HEK293T (cell line): ENCODE data around the gene DMD.

Experiments used
- CTCF ChIA-PET: fragments of 350-600 bp; formaldehyde crosslinking; extraction: SDS; loops from one replicate; lab custom pipeline; 2021; ENCODE audit warnings: antibody characterized with exemption, inconsistent platforms; lab: Yijun Ruan, JAX
- POLR2A ChIA-PET: fragments of 350-600 bp; formaldehyde crosslinking; extraction: SDS; loops from one replicate; lab custom pipeline; 2020; ENCODE audit warnings: antibody characterized with exemption, inconsistent platforms; lab: Yijun Ruan, JAX
- DNase-seq: peaks from one replicate; pipeline ENCODE4 v3.0.0; 2012; ENCODE audit warnings: mixed read lengths; ENCODE audit errors: extremely low spot score
- ARNT ChIP-seq: fragments of 450-650 bp; IDR thresholded peaks from 2 replicates; pipeline ENCODE4 v1.6.1; 2017; ENCODE audit warnings: mild to moderate bottlenecking
- BHLHE40 ChIP-seq: fragments of 450-650 bp; IDR thresholded peaks from 2 replicates; pipeline ENCODE4 v1.6.1; 2016; ENCODE audit warnings: mild to moderate bottlenecking, moderate library complexity, borderline replicate concordance
- CTBP1 ChIP-seq: fragments of 450-650 bp; IDR thresholded peaks from 2 replicates; pipeline ENCODE4 v1.6.1; 2016; ENCODE audit warnings: borderline replicate concordance
- ELF4 ChIP-seq: fragments of 450-650 bp; IDR thresholded peaks from 2 replicates; pipeline ENCODE4 v1.6.1; 2017; ENCODE audit warnings: antibody characterized with exemption
- FOXA1 ChIP-seq: fragments of 450-650 bp; IDR thresholded peaks from 2 replicates; pipeline ENCODE4 v1.6.1; 2016; ENCODE audit warnings: mild to moderate bottlenecking
- FOXK2 ChIP-seq: fragments of 450-650 bp; IDR thresholded peaks from 2 replicates; pipeline ENCODE4 v1.6.1; 2016; ENCODE audit warnings: mild to moderate bottlenecking
- FOXM1 ChIP-seq: fragments of 450-650 bp; IDR thresholded peaks from 2 replicates; pipeline ENCODE4 v1.6.1; 2017; ENCODE audit warnings: mild to moderate bottlenecking, borderline replicate concordance
- HDGF ChIP-seq: fragments of 450-650 bp; IDR thresholded peaks from 2 replicates; pipeline ENCODE4 v1.6.1; 2017; ENCODE audit warnings: antibody characterized with exemption, borderline replicate concordance
- L3MBTL2 ChIP-seq: fragments of 450-650 bp; conservative IDR thresholded peaks from 2 replicates; pipeline ENCODE4 v1.6.1; 2016; ENCODE audit warnings: mild to moderate bottlenecking
- LEF1 ChIP-seq: fragments of 450-650 bp; IDR thresholded peaks from 2 replicates; pipeline ENCODE4 v1.6.1; 2017; ENCODE audit warnings: mild to moderate bottlenecking, borderline replicate concordance
- NFRKB ChIP-seq: fragments of 450-650 bp; IDR thresholded peaks from 2 replicates; pipeline ENCODE4 v1.6.1; 2016; ENCODE audit warnings: mild to moderate bottlenecking, moderate library complexity
- PKNOX1 ChIP-seq: fragments of 450-650 bp; IDR thresholded peaks from 2 replicates; pipeline ENCODE4 v1.6.1; 2016
- SP1 ChIP-seq: fragments of 450-650 bp; IDR thresholded peaks from 2 replicates; pipeline ENCODE4 v1.6.1; 2017
- SUZ12 ChIP-seq: fragments of 450-650 bp; IDR thresholded peaks from 2 replicates; pipeline ENCODE4 v1.6.1; 2016; ENCODE audit warnings: mild to moderate bottlenecking
- TARDBP ChIP-seq: fragments of 450-650 bp; IDR thresholded peaks from 2 replicates; pipeline ENCODE4 v1.6.1; 2016
- ZNF384 ChIP-seq: fragments of 450-650 bp; IDR thresholded peaks from 2 replicates; pipeline ENCODE4 v1.6.1; 2016

DMD gene

GRCh38 chrX:33198561-33199279 is 12.6 kb downstream of the DMD start:
- DNase-seq, result no peak
- ChIA-PET POLR2A (no interaction called here), CTCF (no interaction called here)
- no peak for TF ChIP-seq ZNF384
- TF ChIP-seq TARDBP, result no peak
- TF ChIP-seq SP1, result no peak
- TF ChIP-seq LEF1, result no peak
- TF ChIP-seq FOXM1, result no peak
- no peak for TF ChIP-seq PKNOX1
- no peak for TF ChIP-seq L3MBTL2
- TF ChIP-seq FOXA1, result no peak
- no peak for TF ChIP-seq BHLHE40
- no peak for TF ChIP-seq ELF4
- no peak for TF ChIP-seq SUZ12
- no peak for TF ChIP-seq FOXK2
- no peak for TF ChIP-seq HDGF
- no peak for TF ChIP-seq ARNT

- CTCF ChIA-PET, result no interaction called here
- no peak for TF ChIP-seq SUZ12
- POLR2A ChIA-PET, result no interaction called here
- DNase-seq, result no peak
These were observed 15.7 kb downstream of the DMD start for GRCh38 chrX:33195698-33196097.

- POLR2A ChIA-PET, result no interaction called here
- DNase-seq, result no peak
- TF ChIP-seq BHLHE40 (no peak), ELF4 (no peak), HDGF (no peak), SP1 (no peak), PKNOX1 (no peak), NFRKB (no peak), FOXA1 (no peak), FOXM1 (no peak)
- CTCF ChIA-PET, result no interaction called here
These were observed 16.4 kb downstream of the DMD start for GRCh38 chrX:33194876-33195433.

GRCh38 chrX:33194289-33194688 is 17.1 kb downstream of the DMD start:
- ChIA-PET CTCF (no interaction called here), POLR2A (no interaction called here)
- TF ChIP-seq ZNF384 (no peak), FOXA1 (no peak), HDGF (no peak), FOXK2 (no peak), ELF4 (no peak), BHLHE40 (no peak), L3MBTL2 (no peak), CTBP1 (no peak), FOXM1 (no peak), SP1 (no peak), SUZ12 (no peak), TARDBP (no peak), ARNT (no peak), PKNOX1 (no peak), LEF1 (no peak), NFRKB (no peak)
- no peak for DNase-seq

- TF ChIP-seq TARDBP (no peak), LEF1 (no peak), SUZ12 (no peak), HDGF (no peak), ARNT (no peak), FOXK2 (no peak)
- ChIA-PET CTCF (interaction anchor here (0.5 kb wide), 1 partner anchor 14 kb away, joined by 3 read pairs; no protein-coding TSS in a partner anchor), POLR2A (no interaction called here)
- no peak for DNase-seq
These were observed 21.3 kb downstream of the DMD start for GRCh38 chrX:33190016-33190415.

GRCh38 chrX:33188881-33189280 is 22.5 kb downstream of the DMD start:
- ChIA-PET POLR2A (no interaction called here), CTCF (no interaction called here)
- DNase-seq, result no peak
- TF ChIP-seq ZNF384 (no peak), FOXK2 (no peak), SUZ12 (no peak), SP1 (no peak), FOXA1 (no peak), BHLHE40 (no peak), L3MBTL2 (no peak), PKNOX1 (no peak), ELF4 (no peak), CTBP1 (no peak), NFRKB (no peak), HDGF (no peak), FOXM1 (no peak), ARNT (no peak), TARDBP (no peak)
